H1 (cell line): ENCODE results near the gene NEU3. TPM values are rescaled to one million over a fixed set of nuclear protein-coding genes. Genes with fewer than 3 reads are reported as not detected.

Source experiments
- CTCF ChIA-PET: fragments of 300-600 bp; sonication (Branson Sonifier 250); formaldehyde crosslinking; loops from one replicate; lab custom pipeline; 2021; ENCODE audit not compliant: partially characterized antibody; lab: Charles Lee
- POLR2A ChIA-PET: fragments of 300-600 bp; sonication (Branson Sonifier 250); formaldehyde crosslinking; loops from one replicate; lab custom pipeline; 2021; ENCODE audit warnings: inconsistent platforms; ENCODE audit not compliant: partially characterized antibody; lab: Charles Lee
- DNase-seq, 2 experiments: peaks; one replicate each; pipeline versions ENCODE4 v3.0.0 to v3.0.0-alpha.2; 2010 to 2022; ENCODE audit warnings: low spot score in 2 of 2, low read depth in 1 of 2, mixed read lengths in 1 of 2
- FAIRE-seq: peaks from 2 replicates; lab custom pipeline; 2011; peaks lifted over from hg19 to GRCh38; lab: Jason Lieb, UNC
- H2AFZ ChIP-seq: 2 replicates; pipeline ENCODE4 v1.8.1; 2012; ENCODE audit warnings: low read length, inconsistent platforms
- H2AK5ac ChIP-seq: 2 replicates; pipeline ENCODE4 v1.6.1; 2013; ENCODE audit warnings: low read depth, low read length
- H2BK120ac ChIP-seq: replicated peaks from 2 replicates; pipeline ENCODE3; 2013; ENCODE audit warnings: low read depth, low read length, inconsistent platforms
- H2BK12ac ChIP-seq: 2 replicates; pipeline ENCODE4 v1.6.1; 2013; ENCODE audit warnings: low read depth, low read length
- H2BK15ac ChIP-seq: 2 replicates; pipeline ENCODE4 v1.6.1; 2013; ENCODE audit warnings: low read length
- H2BK20ac ChIP-seq: 2 replicates; pipeline ENCODE4 v1.6.1; 2013; ENCODE audit warnings: low read length
- H2BK5ac ChIP-seq: 2 replicates; pipeline ENCODE4 v1.6.1; 2013; ENCODE audit warnings: low read depth, low read length
- H3K14ac ChIP-seq: 2 replicates; pipeline ENCODE4 v1.6.1; 2013; ENCODE audit warnings: inconsistent platforms; ENCODE audit not compliant: insufficient read length
- H3K18ac ChIP-seq: 2 replicates; pipeline ENCODE4 v1.6.1; 2013; ENCODE audit warnings: low read length; ENCODE audit errors: extremely low read depth
- H3K23ac ChIP-seq: 2 replicates; pipeline ENCODE4 v1.6.1; 2013; ENCODE audit warnings: inconsistent platforms; ENCODE audit not compliant: insufficient read length
- H3K23me2 ChIP-seq: 2 replicates; pipeline ENCODE4 v1.6.1; 2013; ENCODE audit warnings: low read depth, low read length
- H3K27ac ChIP-seq: 2 replicates; pipeline ENCODE4 v1.6.1; 2011; ENCODE audit warnings: low read depth, low read length, inconsistent platforms
- H3K27me3 ChIP-seq, 4 experiments: replicated peaks in 1 of 4; 1 replicate in 1 of 4; 2 replicates in 3 of 4; pipeline versions ENCODE4 v1.6.1 to v1.8.1; 2011 to 2013; ENCODE audit warnings: low read length in 3 of 4, mild to moderate bottlenecking in 3 of 4, inconsistent platforms in 2 of 4, mixed read lengths in 2 of 4, moderate library complexity in 1 of 4; ENCODE audit not compliant: control insufficient read depth in 3 of 4, insufficient read depth in 3 of 4; ENCODE audit errors: extremely low read depth in 1 of 4
- H3K36me3 ChIP-seq, 4 experiments: 2 replicates each; pipeline versions ENCODE4 v1.6.1 to v1.8.1; 2011 to 2013; ENCODE audit warnings: mild to moderate bottlenecking in 4 of 4, low read length in 3 of 4, moderate library complexity in 2 of 4, control low read depth in 1 of 4, inconsistent platforms in 1 of 4; ENCODE audit not compliant: insufficient read depth in 4 of 4, control insufficient read depth in 2 of 4
- H3K4ac ChIP-seq: replicated peaks from 2 replicates; pipeline ENCODE3; 2013; ENCODE audit warnings: low read length, low read depth, mixed read lengths, inconsistent platforms; ENCODE audit not compliant: insufficient read length
- H3K4me1 ChIP-seq, 4 experiments: replicated peaks in 1 of 4; 1 replicate in 1 of 4; 2 replicates in 3 of 4; pipeline versions ENCODE4 v1.6.1 to v1.8.1; 2011 to 2013; ENCODE audit warnings: low read length in 3 of 4, inconsistent platforms in 2 of 4, mixed read lengths in 1 of 4; ENCODE audit not compliant: insufficient read depth in 4 of 4, control insufficient read depth in 3 of 4
- H3K4me2 ChIP-seq, 2 experiments: 2 replicates each; pipeline versions ENCODE4 v1.6.1 to v1.8.1; 2011 to 2013; ENCODE audit warnings: low read depth in 2 of 2, low read length in 2 of 2, control low read depth in 1 of 2, inconsistent platforms in 1 of 2, mild to moderate bottlenecking in 1 of 2; ENCODE audit not compliant: insufficient read depth in 1 of 2
- H3K4me3 ChIP-seq, 4 experiments: fragments of 200-600, 300-600 bp in 1 of 4; sonication (generic), shearing (Covaris generic), sonication (Bioruptor Twin) in 1 of 4; 2 replicates each; pipeline versions ENCODE4 v1.5.1 to v1.8.1; 2011 to 2016; ENCODE audit warnings: low read length in 4 of 4, low read depth in 3 of 4, control low read depth in 2 of 4, inconsistent platforms in 2 of 4, mild to moderate bottlenecking in 2 of 4, mixed read lengths in 1 of 4, moderate library complexity in 1 of 4; ENCODE audit not compliant: insufficient read depth in 2 of 4; ENCODE audit errors: extremely low read depth in 1 of 4
- H3K56ac ChIP-seq: replicated peaks from 2 replicates; pipeline ENCODE3; 2013; ENCODE audit warnings: low read depth, mild to moderate bottlenecking, mixed read lengths, low read length, inconsistent platforms; ENCODE audit not compliant: insufficient read length
- H3K79me1 ChIP-seq: 2 replicates; pipeline ENCODE4 v1.6.1; 2013; ENCODE audit warnings: low read depth, low read length, control low read depth
- H3K79me2 ChIP-seq, 2 experiments: 2 replicates each; pipeline versions ENCODE4 v1.6.1 to v1.8.1; 2012 to 2013; ENCODE audit warnings: low read length in 2 of 2, mild to moderate bottlenecking in 2 of 2, inconsistent platforms in 1 of 2; ENCODE audit not compliant: insufficient read depth in 2 of 2, control insufficient read depth in 1 of 2
- H3K9ac ChIP-seq, 4 experiments: replicated peaks in 1 of 4; 1 replicate in 1 of 4; 2 replicates in 3 of 4; pipeline versions ENCODE4 v1.6.1 to v1.8.1; 2011 to 2013; ENCODE audit warnings: low read depth in 3 of 4, low read length in 3 of 4, control low read depth in 2 of 4, mild to moderate bottlenecking in 2 of 4, moderate library complexity in 2 of 4, inconsistent platforms in 1 of 4; ENCODE audit errors: extremely low read depth in 1 of 4
- H3K9me3 ChIP-seq, 2 experiments: 2 replicates each; pipeline versions ENCODE4 v1.6.1 to v1.8.1; 2012 to 2013; ENCODE audit warnings: mild to moderate bottlenecking in 2 of 2, moderate library complexity in 2 of 2, control low read depth in 1 of 2, inconsistent platforms in 1 of 2, low read depth in 1 of 2, low read length in 1 of 2, mixed read lengths in 1 of 2; ENCODE audit not compliant: insufficient read depth in 2 of 2
- H4K20me1 ChIP-seq, 2 experiments: replicated peaks in 1 of 2; 2 replicates each; pipeline versions ENCODE3 to v1.8.1; 2011 to 2013; ENCODE audit warnings: inconsistent platforms in 2 of 2, low read length in 2 of 2, mild to moderate bottlenecking in 1 of 2; ENCODE audit not compliant: insufficient read depth in 2 of 2, control insufficient read depth in 1 of 2
- H4K5ac ChIP-seq: 2 replicates; pipeline ENCODE4 v1.6.1; 2013; ENCODE audit warnings: low read length, low read depth, mixed read lengths, inconsistent platforms; ENCODE audit not compliant: insufficient read length
- H4K8ac ChIP-seq: 2 replicates; pipeline ENCODE4 v1.8.0; 2013; ENCODE audit warnings: mild to moderate bottlenecking, moderate library complexity, low read length, inconsistent platforms; ENCODE audit not compliant: insufficient read depth; ENCODE audit errors: extremely low read depth
- H4K91ac ChIP-seq: replicated peaks from 2 replicates; pipeline ENCODE3; 2013; ENCODE audit warnings: low read length, mixed read lengths, inconsistent platforms; ENCODE audit not compliant: insufficient read length
- BRCA1 ChIP-seq: IDR thresholded peaks from 2 replicates; pipeline ENCODE4 v1.6.1; 2012; ENCODE audit warnings: low read depth, low read length, improper control_type of control experiment
- CBX5 ChIP-seq: fragments of 300-800, 300-1000 bp; sonication (generic); IDR thresholded peaks from 2 replicates; pipeline ENCODE4 v1.7.1; 2016; ENCODE audit warnings: antibody characterized with exemption, low read length, low read depth
- CHD1 ChIP-seq: IDR thresholded peaks from 2 replicates; pipeline ENCODE4 v1.6.1; 2012; ENCODE audit warnings: low read depth, low read length, improper control_type of control experiment
- CHD2 ChIP-seq: IDR thresholded peaks from 2 replicates; pipeline ENCODE4 v1.6.1; 2012; ENCODE audit warnings: low read length, improper control_type of control experiment
- CREB1 ChIP-seq: IDR thresholded peaks from 2 replicates; pipeline ENCODE4 v1.6.1; 2012; ENCODE audit warnings: inconsistent platforms
- EGR1 ChIP-seq: IDR thresholded peaks from 2 replicates; pipeline ENCODE4 v1.6.1; 2011; ENCODE audit warnings: low read depth, low read length, borderline replicate concordance
- KDM1A ChIP-seq: fragments of 200-600, 300-600 bp; sonication (generic); IDR thresholded peaks from 2 replicates; pipeline ENCODE4 v1.7.1; 2016; ENCODE audit warnings: mild to moderate bottlenecking, low read length, borderline replicate concordance
- KDM5A ChIP-seq: fragments of 200-600 bp; IDR thresholded peaks from 2 replicates; pipeline ENCODE4 v1.7.1; 2012; ENCODE audit warnings: mild to moderate bottlenecking, low read length, inconsistent platforms, mixed read lengths
- PHF8 ChIP-seq: fragments of 200-600 bp; sonication (generic); conservative IDR thresholded peaks from 2 replicates; pipeline ENCODE4 v1.7.1; 2012; ENCODE audit warnings: low read depth, mild to moderate bottlenecking, inconsistent platforms, low read length, moderate library complexity
- RNF2 ChIP-seq: fragments of 200-900, 300-1000 bp; sonication (generic); IDR thresholded peaks from 2 replicates; pipeline ENCODE4 v1.7.1; 2016; ENCODE audit warnings: borderline replicate concordance, low read depth, mild to moderate bottlenecking, antibody characterized with exemption, low read length; ENCODE audit not compliant: poor library complexity, severe bottlenecking; ENCODE audit errors: missing control alignments
- SAP30 ChIP-seq: fragments of 300-600 bp; sonication (generic); IDR thresholded peaks from 2 replicates; pipeline ENCODE4 v1.7.1; 2012; ENCODE audit warnings: low read length, moderate library complexity, mild to moderate bottlenecking, inconsistent platforms; ENCODE audit not compliant: insufficient read depth, insufficient replicate concordance
- SP2 ChIP-seq: IDR thresholded peaks from 2 replicates; pipeline ENCODE4 v1.6.1; 2012; ENCODE audit warnings: mild to moderate bottlenecking, low read length, inconsistent platforms
- SP4 ChIP-seq: IDR thresholded peaks from 2 replicates; pipeline ENCODE4 v1.6.1; 2012; ENCODE audit warnings: low read length, inconsistent platforms
- TCF12 ChIP-seq: IDR thresholded peaks from 2 replicates; pipeline ENCODE4 v1.6.1; 2011; ENCODE audit warnings: low read depth, mild to moderate bottlenecking, low read length
- YY1 ChIP-seq: IDR thresholded peaks from 2 replicates; pipeline ENCODE4 v1.6.1; 2011; ENCODE audit warnings: low read depth, mild to moderate bottlenecking, low read length
- WGBS, 2 experiments: shearing (Covaris generic) in 1 of 2; methylation state at CpG; one replicate each; pipeline versions ENCODE4 v1.1.6 to v1.1.7; 2013 to 2015; ENCODE audit warnings: low lambda C conversion rate in 2 of 2, mixed read lengths in 2 of 2, inconsistent platforms in 1 of 2, low coverage in 1 of 2, missing lambda C conversion rate in 1 of 2; ENCODE audit not compliant: insufficient replicate concordance in 2 of 2, insufficient coverage in 1 of 2, insufficient read length in 1 of 2; ENCODE audit errors: extremely low coverage in 1 of 2, missing lambda C conversion rate in 1 of 2; 5-methylcytosine and 5-hydroxymethylcytosine counted together
- polyA plus RNA-seq, 7 experiments: library from polyadenylated mRNA; depleted of rRNA in 3 of 7; stranded (reverse) in 5 of 7; unstranded in 2 of 7; fragments of >200 nt in 5 of 7; fragments of 200-250 nt in 2 of 7; gene quantifications; 1 replicate in 5 of 7; 2 replicates in 1 of 7; 4 replicates in 1 of 7; pipeline versions ENCODE4 v1.2.1 to v1.2.3, GENCODE V29; 2011 to 2013; ENCODE audit warnings: missing spikeins in 2 of 7, mixed read lengths in 2 of 7
- total RNA-seq: library from RNA; stranded (reverse); fragmentation: NEBNext Ultra II Directional; extraction: Animal tissue kit (Norgen Biotek cat#: 25700); gene quantifications from 2 replicates; pipeline ENCODE4 v1.2.1, GENCODE V29; 2021

Gene NEU3
- total and polyA plus RNA-seq, 2 of the 8 experiments (the other 6 are each of a cell fraction or from before 2014, with no cell fraction given), result 8.9 to 15.6 TPM

GRCh38 chr11:74970852-74971395 lies 17.8 kb upstream of the NEU3 start:
- Histone ChIP-seq H4K91ac (no peak overlapping the region), H3K9me3 (no peaks in the 10 kb centered on the region), H2BK15ac (no peak overlapping the region), H2BK5ac (no peak overlapping the region), H2BK20ac (no peak overlapping the region), H4K8ac (no peak overlapping the region), H2AK5ac (no peak overlapping the region), H2BK120ac (no peak overlapping the region), H3K23me2 (no peaks in the 10 kb centered on the region), H4K5ac (no peak overlapping the region), H3K79me2 (peaks cover 0 to 3% of the 10 kb centered on the region in 2 experiments; a peak in 1 of 4 replicates), H3K4me1 (no peaks in the 10 kb centered on the region), H4K20me1 (peaks cover 5 to 6% of the 10 kb centered on the region in 2 experiments), H3K9ac (no peak overlapping the region), H3K4me2 (no peak overlapping the region), H3K27me3 (no peaks in the 10 kb centered on the region), H3K79me1 (no peaks in the 10 kb centered on the region; the same call in 1 of the 2 replicates), H3K36me3 (peaks cover 0 to 44% (median 15%) of the 10 kb centered on the region in 4 experiments; a peak in 6 of 8 replicates), H3K23ac (no peak overlapping the region), H2BK12ac (no peak overlapping the region), H3K4me3 (no peak overlapping the region), H3K56ac (no peak overlapping the region), H3K14ac (no peak overlapping the region), H3K27ac (no peak overlapping the region), H3K4ac (no peak overlapping the region), H2AFZ (no peak overlapping the region), H3K18ac (no peak overlapping the region)
- 97% methylated on average over 1 of the region's 1 CpG; no CpG with 5 or more reads in 1 of the 2 experiments for WGBS, 2 experiments
- FAIRE-seq (no peak), DNase-seq (no peak)
- POLR2A ChIA-PET, result interaction anchor here (0.5 to 0.6 kb wide), 2 partner anchors 8 to 129 kb away, joined by 3 read pairs; no protein-coding TSS in a partner anchor
- CTCF ChIA-PET, result no interaction called here
- TF ChIP-seq KDM1A (no peak), TCF12 (no peak), CREB1 (no peak), CHD1 (no peak), CBX5 (no peak), CHD2 (no peak), SP4 (no peak), SP2 (no peak), YY1 (no peak), EGR1 (no peak), KDM5A (no peak), RNF2 (no peak), PHF8 (no peak), BRCA1 (no peak), SAP30 (no peak)
